Subcutaneous adipose tissue (tissue), 4 donors: ENCODE data around the gene NAGK. TPM values are rescaled to one million over a fixed set of nuclear protein-coding genes. Genes with fewer than 3 reads are reported as not detected.

Source experiments
- CTCF ChIP-seq: fragments of 450-650 bp; IDR thresholded peaks from one replicate; pipeline ENCODE4 v1.5.1; 2016; ENCODE audit warnings: low read depth, mild to moderate bottlenecking, control low read depth, antibody characterized with exemption, moderate library complexity
- total RNA-seq, 4 donors: library from RNA; depleted of rRNA; stranded (reverse); fragments of >200 nt; gene quantifications; one replicate each; pipeline ENCODE4 v1.1.0, GENCODE V29; 2016

Gene NAGK
- total RNA-seq, 4 donors from 2014 or later, result 60.8 to 169 (median 97.6) TPM

GRCh38 chr2:71082402-71083252, 14.2 kb downstream of the NAGK start:
- TF ChIP-seq CTCF, result no peak

- no peak for TF ChIP-seq CTCF
Measured at GRCh38 chr2:71100195-71100964, 31.9 kb downstream of the NAGK start.

- TF ChIP-seq CTCF, result no peak
Measured at GRCh38 chr2:71101656-71102055, 33.2 kb downstream of the NAGK start.

GRCh38 chr2:71102981-71103681, 34.7 kb downstream of the NAGK start:
- TF ChIP-seq CTCF, result no peak

- no peak for TF ChIP-seq CTCF
Measured at GRCh38 chr2:71103809-71104208, 35.4 kb downstream of the NAGK start.

GRCh38 chr2:71108091-71108490, 39.6 kb downstream of the NAGK start:
- TF ChIP-seq CTCF, result no peak

- TF ChIP-seq CTCF, result no peak
Measured at GRCh38 chr2:71113843-71114242, 45.4 kb downstream of the NAGK start.
